ENCODE results near the gene COA1.
"Not testable (repeated sequence)": the region's sequence is repeated elsewhere in the genome, so short reads cannot be mapped to it uniquely, and the experiment has no call there.

The COA1 gene

DNA sequence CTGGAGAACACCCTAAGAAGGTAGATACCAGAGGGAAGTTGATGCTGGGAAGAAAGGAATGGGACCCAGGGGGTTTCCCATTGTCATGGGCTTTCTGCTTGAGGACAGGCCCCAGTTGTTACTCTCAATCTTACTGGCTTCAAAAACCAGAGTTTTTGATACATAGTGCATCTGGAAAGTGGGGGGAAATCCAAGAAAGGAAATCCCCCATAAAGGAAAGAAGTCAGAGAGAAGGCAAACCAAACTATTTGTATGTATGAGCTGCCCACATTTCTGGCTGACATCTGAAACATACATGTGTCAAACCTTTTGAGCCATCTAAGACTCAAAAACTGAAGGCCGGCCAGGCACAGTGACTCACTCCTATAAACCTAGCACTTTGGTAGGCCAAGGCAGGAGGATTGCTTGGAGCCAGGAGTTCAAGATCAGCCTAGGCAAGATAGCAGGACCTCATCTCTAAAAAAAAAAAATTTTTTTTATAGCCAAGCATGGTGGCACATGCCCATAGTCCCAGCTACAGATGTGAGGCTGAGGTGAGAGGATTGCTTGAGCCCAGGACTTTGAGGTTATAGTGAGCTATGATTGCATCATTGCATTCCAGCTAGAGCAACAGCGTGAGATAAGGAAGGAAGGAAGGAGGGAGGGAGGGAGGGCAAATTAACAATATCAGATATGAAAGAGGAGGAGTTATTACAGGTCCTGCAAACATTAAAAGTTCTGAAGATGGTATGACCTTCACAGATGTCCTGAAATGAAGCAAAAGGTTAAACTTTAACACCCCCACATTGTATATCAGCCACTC, 6.7 kb upstream of the COA1 start:
- in situ Hi-C loops (cut with MboI; ENCODE audit: low pct_unique_long_range_greater_than_20kb, low sequenced_read_pairs, unreplicated experiment), result no loop called here
- TF ChIP-seq, protein P1, sequence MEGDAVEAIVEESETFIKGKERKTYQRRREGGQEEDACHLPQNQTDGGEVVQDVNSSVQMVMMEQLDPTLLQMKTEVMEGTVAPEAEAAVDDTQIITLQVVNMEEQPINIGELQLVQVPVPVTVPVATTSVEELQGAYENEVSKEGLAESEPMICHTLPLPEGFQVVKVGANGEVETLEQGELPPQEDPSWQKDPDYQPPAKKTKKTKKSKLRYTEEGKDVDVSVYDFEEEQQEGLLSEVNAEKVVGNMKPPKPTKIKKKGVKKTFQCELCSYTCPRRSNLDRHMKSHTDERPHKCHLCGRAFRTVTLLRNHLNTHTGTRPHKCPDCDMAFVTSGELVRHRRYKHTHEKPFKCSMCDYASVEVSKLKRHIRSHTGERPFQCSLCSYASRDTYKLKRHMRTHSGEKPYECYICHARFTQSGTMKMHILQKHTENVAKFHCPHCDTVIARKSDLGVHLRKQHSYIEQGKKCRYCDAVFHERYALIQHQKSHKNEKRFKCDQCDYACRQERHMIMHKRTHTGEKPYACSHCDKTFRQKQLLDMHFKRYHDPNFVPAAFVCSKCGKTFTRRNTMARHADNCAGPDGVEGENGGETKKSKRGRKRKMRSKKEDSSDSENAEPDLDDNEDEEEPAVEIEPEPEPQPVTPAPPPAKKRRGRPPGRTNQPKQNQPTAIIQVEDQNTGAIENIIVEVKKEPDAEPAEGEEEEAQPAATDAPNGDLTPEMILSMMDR (IDR thresholded peaks at IDR 0.05; ENCODE audit: extremely low read depth, insufficient read depth, missing control alignments), result no peak
- DNase-seq (ENCODE audit: low spot score), result peak; percentile 52

DNA sequence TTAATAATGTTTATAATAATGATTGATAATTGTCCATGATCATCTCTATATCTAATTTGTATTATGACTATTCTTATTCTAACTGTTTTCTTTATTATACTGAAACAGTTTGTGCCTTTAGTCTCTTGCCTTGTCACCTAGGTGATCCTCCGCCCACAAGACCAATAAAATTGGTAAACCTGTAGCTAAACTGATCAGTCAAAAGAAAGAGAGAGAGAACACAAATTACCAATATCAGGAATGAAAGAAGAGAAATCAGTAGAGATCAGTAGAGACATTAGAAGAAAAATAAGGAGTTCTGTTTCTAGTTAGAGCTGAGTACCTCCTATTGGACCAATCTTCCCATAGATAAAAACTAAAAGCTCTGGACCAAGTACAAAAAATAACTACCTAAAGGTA, 6.1 kb upstream of the COA1 start:
- in situ Hi-C loops (cut with MboI; ENCODE audit: low pct_unique_long_range_greater_than_20kb, low sequenced_read_pairs, unreplicated experiment), result no loop called here
- TF ChIP-seq, protein P1 (IDR thresholded peaks at IDR 0.05; ENCODE audit: extremely low read depth, insufficient read depth, missing control alignments), result no peak
- DNase-seq (ENCODE audit: low spot score), result no peak

DNA sequence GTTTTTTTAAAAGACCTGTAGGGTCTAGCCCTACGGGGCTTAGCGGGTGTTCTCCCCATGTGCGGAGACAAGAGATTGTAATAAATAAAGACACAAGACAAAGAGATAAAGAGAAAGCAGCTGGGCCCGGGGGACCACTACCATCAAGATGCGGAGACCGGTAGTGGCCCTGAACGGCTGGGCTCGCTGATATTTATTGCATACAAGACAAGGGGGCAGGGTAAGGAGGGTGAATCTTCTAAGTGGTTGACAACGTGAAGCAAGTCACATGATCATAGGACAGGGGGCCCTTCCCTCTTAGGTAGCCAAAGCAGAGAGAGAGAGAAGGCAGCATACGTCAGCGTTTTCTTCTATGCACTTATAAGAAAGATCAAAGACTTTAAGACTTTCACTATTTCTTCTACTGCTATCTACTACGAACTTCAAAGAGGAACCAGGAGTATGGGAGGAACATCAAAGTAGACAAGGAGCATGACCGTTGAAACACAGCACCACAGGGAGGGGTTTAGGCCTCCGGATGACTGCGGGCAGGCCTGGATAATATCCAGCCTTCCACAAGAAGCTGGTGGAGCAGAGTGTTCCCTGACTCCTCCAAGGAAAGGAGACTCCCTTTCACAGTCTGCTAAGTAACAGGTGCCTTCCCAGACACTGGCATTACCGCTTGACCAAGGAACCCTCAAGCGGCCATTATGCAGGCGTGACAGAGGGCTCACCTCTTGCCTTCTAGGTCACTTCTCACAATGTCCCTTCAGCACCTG, 5.4 kb upstream of the COA1 start:
- in situ Hi-C loops (cut with MboI; ENCODE audit: low pct_unique_long_range_greater_than_20kb, low sequenced_read_pairs, unreplicated experiment), result not testable (repeated sequence)

DNA sequence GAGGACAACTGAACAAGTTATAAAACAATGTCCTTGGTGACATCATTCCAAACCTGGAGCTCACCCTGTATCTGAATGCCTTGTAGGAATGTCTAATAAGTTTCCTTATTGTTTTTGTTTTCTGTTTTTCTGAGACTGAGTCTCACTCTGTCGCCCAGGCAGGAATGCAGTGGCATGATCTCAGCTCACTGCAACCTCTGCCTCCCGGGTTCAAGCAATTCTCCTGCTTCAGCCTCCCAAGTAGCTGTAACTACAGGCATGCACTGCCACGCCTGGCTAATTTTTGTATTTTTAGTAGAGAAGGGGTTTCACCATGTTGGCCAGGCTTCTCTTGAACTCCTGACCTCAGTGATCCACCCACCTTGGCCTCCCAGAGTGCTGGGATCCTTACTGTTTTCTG, 2.2 kb upstream of the COA1 start:
- DNase-seq (ENCODE audit: low spot score); in situ Hi-C loops (cut with MboI; ENCODE audit: low pct_unique_long_range_greater_than_20kb, low sequenced_read_pairs, unreplicated experiment): not testable (repeated sequence)

More for the DNA sequence above, 5.4 kb upstream of the COA1 start:
- not testable (repeated sequence) for DNase-seq (ENCODE audit: low spot score)

DNA sequence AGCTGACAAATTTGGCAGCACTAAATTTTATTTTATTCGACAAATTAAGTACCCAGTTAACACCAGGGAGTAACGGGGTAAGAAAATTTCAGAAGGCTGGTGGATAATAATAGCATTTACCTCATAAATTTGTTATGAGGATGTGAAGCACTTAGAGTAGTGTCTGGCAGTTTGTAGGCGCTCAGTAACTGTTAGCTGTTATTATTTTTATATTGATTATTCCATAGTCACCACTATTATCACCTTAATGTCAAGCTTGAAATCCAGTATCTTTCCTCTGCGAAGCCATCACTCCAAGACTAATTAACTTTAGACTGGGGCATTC, 563 bp upstream of the COA1 start:
- in situ Hi-C loops (cut with MboI; ENCODE audit: low pct_unique_long_range_greater_than_20kb, low sequenced_read_pairs, unreplicated experiment), result no loop called here
- TF ChIP-seq, protein P1 (IDR thresholded peaks at IDR 0.05; ENCODE audit: extremely low read depth, insufficient read depth, missing control alignments), result no peak
- no peak for DNase-seq (ENCODE audit: low spot score)

DNA sequence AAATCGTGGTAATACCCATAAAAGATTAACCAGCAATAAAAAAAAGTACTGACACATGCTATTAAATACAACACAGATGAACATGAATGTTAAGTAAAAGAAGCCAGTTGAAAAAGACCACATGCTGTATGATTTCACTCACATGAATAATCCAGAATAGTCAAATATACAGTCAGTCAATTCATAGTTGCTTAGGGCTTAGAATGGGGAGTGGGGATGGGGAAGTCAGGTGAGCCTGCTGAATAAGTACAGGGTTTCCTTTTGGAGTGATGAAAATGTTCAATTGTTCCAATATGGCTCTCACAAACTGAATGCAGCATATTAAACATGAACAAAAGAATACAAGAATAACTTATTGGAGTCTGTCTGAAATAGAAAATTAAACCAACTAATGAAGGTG, 1.8 kb downstream of the COA1 start:
- TF ChIP-seq, protein P1 (IDR thresholded peaks at IDR 0.05; ENCODE audit: extremely low read depth, insufficient read depth, missing control alignments), result no peak
- no peak for DNase-seq (ENCODE audit: low spot score)
- in situ Hi-C loops (cut with MboI; ENCODE audit: low pct_unique_long_range_greater_than_20kb, low sequenced_read_pairs, unreplicated experiment), result no loop called here

DNA sequence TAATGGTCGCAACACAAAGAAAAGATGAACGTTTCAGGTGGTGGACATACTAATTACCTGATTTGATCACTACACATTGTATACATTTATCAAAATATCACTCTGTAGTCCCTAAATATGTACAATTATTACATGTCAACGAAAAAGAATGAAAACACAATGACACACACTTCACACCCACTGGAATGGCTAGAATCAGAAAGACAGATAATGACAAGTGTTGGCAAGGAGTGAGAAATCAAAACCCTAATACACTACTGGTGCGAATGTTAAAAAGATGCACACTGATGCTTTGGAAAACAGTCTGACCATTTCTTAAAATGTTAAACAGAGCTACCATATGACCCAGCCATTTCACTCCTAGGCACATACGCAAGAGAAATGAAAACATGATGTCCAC, 2.3 kb downstream of the COA1 start:
- DNase-seq (ENCODE audit: low spot score), result no peak
- TF ChIP-seq, protein P1 (IDR thresholded peaks at IDR 0.05; ENCODE audit: extremely low read depth, insufficient read depth, missing control alignments), result no peak
- in situ Hi-C loops (cut with MboI; ENCODE audit: low pct_unique_long_range_greater_than_20kb, low sequenced_read_pairs, unreplicated experiment), result no loop called here
